ENCODE results near the gene CSTPP1.

Gene CSTPP1

DNA sequence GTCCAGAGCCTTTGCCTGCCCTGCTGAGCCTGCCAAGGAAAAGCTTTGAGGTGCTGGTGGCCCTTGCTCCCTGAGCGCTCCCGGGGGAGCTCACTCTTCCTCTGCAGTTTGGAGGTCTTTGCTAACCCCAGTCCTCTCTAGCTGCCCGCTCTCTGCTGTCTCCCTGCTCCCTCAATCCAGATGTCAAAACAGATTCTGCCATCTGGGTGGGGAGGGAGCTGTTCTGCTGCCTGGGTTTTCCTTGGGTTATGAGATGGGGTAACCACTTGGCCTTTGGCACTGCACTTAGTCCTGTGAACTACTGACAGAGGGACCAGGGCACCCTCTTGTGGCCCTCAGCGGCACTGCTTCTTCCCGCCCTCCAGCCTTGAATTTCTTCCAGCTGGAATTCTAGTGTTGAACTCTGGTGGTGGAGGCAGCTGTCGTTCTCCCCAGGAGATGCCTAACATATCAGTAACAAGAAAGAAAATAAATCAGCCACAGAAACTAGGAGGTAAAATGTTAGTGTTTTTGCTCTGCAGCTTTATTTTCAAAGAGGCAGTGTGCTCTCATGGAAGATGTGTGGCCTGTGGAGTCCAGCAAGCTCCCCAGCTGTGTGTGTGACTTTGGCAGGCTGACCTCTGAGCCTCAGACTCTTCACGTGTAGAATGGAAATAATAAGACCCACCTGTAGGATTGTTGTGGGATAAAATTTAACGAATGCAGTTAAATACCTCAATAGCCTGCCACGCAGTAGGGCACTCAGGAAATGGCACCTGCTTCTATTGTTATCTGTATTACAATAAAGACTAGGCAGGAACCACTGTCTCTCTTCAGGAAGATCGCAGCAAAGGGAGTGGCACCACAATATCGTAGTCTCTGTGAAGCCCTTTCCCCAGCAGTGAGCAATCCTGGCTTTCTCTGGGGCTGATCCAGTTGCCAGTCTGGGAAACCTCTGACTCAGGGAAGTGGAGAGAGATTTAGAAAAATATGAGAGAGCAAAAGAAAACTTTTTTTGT lies 216.7 kb downstream of the CSTPP1 start:
- H3K4me3 ChIP-seq (ENCODE audit: low read depth in 1 of 2, low read length in 2 of 2) = no peak overlapping the region
- H2AFZ ChIP-seq (ENCODE audit: low read depth, low read length) = no peak overlapping the region
- TF ChIP-seq, protein P1, sequence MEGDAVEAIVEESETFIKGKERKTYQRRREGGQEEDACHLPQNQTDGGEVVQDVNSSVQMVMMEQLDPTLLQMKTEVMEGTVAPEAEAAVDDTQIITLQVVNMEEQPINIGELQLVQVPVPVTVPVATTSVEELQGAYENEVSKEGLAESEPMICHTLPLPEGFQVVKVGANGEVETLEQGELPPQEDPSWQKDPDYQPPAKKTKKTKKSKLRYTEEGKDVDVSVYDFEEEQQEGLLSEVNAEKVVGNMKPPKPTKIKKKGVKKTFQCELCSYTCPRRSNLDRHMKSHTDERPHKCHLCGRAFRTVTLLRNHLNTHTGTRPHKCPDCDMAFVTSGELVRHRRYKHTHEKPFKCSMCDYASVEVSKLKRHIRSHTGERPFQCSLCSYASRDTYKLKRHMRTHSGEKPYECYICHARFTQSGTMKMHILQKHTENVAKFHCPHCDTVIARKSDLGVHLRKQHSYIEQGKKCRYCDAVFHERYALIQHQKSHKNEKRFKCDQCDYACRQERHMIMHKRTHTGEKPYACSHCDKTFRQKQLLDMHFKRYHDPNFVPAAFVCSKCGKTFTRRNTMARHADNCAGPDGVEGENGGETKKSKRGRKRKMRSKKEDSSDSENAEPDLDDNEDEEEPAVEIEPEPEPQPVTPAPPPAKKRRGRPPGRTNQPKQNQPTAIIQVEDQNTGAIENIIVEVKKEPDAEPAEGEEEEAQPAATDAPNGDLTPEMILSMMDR (IDR thresholded peaks at IDR 0.05; ENCODE audit: borderline replicate concordance, extremely low read depth, low read length, poor library complexity, severe bottlenecking) = peak; percentile 99
- TF ChIP-seq EZH2 (IDR thresholded peaks at IDR 0.05; ENCODE audit: borderline replicate concordance, low read depth, low read length, severe bottlenecking) = no peak
- peaks cover 21% of the 10 kb centered on the region for H3K36me3 ChIP-seq (ENCODE audit: insufficient read depth, low read length)
- H3K9me3 ChIP-seq (ENCODE audit: insufficient read depth, low read length, severe bottlenecking) = no peaks in the 10 kb centered on the region
- peak; percentile 71 for DNase-seq
- peak; percentile 72 for ATAC-seq (ENCODE audit: insufficient read depth, low read depth)
- no peak overlapping the region for H3K27ac ChIP-seq (ENCODE audit: low read length)
- H4K20me1 ChIP-seq (ENCODE audit: insufficient read depth, low read length) = no peaks in the 10 kb centered on the region
- peaks cover 27% of the 10 kb centered on the region for H3K4me1 ChIP-seq (ENCODE audit: insufficient read depth, low read length)
- H3K27me3 ChIP-seq (ENCODE audit: insufficient read depth, low read length, poor library complexity) = no peaks in the 10 kb centered on the region
- H3K4me2 ChIP-seq (ENCODE audit: insufficient read depth, low read length) = no peak overlapping the region
- H3K79me2 ChIP-seq (ENCODE audit: insufficient read depth, low read length) = no peaks in the 10 kb centered on the region
- no peak overlapping the region for H3K9ac ChIP-seq (ENCODE audit: low read depth, low read length)

DNA sequence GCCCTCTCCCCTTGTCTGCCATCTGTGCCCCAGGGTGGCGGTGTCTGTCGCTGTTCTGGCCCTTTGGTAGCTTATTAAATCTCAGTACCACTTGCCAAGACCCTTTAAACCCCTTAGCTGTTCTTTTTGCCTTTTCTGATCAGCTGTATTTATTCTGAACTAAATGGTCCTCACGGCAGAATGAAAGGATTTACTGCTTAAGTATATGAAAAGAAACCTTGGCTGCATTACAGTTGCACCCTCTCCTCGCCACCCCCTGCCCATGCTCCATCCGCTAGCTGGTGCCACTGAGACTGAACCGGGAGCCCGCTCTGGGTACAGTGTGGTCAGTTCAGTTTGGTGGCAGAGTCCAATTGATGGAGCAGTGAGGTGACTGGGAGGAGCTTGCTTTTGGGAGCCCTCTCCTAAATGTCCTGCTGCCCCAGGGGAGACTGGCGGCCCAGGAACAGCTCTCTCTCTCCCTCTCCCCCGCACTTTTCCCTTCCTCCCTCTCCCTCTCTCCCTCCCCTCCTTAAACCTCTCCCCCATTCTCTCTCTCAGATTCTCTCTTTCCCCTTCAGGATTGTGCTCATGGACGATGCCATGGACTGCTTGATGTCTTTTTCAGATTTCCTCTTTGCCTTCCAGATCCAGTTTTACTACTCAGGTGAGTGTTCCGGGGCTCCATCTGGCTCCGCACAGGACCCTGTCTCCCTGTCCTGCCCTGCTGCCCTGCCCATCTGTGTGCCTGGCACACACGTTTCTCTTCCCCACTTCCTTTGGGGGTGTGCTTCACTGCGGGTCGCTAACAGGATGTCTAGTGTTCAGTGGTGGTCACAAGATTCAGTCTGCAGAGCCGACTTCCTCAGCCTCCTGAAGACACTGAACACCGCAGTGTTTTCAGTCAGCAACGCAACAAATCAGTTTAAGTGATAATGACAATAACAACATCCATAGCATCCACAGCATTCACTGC lies 218.3 kb downstream of the CSTPP1 start:
- no peaks in the 10 kb centered on the region for H3K79me2 ChIP-seq (ENCODE audit: insufficient read depth, low read length)
- peak overlapping the region; percentile 19; the same call in 1 of the 2 replicates for H3K9ac ChIP-seq (ENCODE audit: low read depth, low read length)
- no peaks in the 10 kb centered on the region for H4K20me1 ChIP-seq (ENCODE audit: insufficient read depth, low read length)
- no peak for TF ChIP-seq EZH2 (IDR thresholded peaks at IDR 0.05; ENCODE audit: borderline replicate concordance, low read depth, low read length, severe bottlenecking)
- TF ChIP-seq, protein P1 (IDR thresholded peaks at IDR 0.05; ENCODE audit: borderline replicate concordance, extremely low read depth, low read length, poor library complexity, severe bottlenecking) = no peak
- no peaks in the 10 kb centered on the region for H3K9me3 ChIP-seq (ENCODE audit: insufficient read depth, low read length, severe bottlenecking)
- H3K4me1 ChIP-seq (ENCODE audit: insufficient read depth, low read length) = peaks cover 27% of the 10 kb centered on the region
- DNase-seq (peak; percentile 67), ATAC-seq (ENCODE audit: insufficient read depth, low read depth) (peak; percentile 87)
- H3K4me3 ChIP-seq (ENCODE audit: low read depth in 1 of 2, low read length in 2 of 2) = peak overlapping the region in 1 of 2 experiments; percentile 26; a peak in 2 of 4 replicates
- peak overlapping the region; percentile 54 for H3K4me2 ChIP-seq (ENCODE audit: insufficient read depth, low read length)
- peak overlapping the region; percentile 68 for H3K27ac ChIP-seq (ENCODE audit: low read length)
- peaks cover 24% of the 10 kb centered on the region for H3K36me3 ChIP-seq (ENCODE audit: insufficient read depth, low read length)
- H2AFZ ChIP-seq (ENCODE audit: low read depth, low read length) = peak overlapping the region; percentile 50
- no peaks in the 10 kb centered on the region for H3K27me3 ChIP-seq (ENCODE audit: insufficient read depth, low read length, poor library complexity)

DNA sequence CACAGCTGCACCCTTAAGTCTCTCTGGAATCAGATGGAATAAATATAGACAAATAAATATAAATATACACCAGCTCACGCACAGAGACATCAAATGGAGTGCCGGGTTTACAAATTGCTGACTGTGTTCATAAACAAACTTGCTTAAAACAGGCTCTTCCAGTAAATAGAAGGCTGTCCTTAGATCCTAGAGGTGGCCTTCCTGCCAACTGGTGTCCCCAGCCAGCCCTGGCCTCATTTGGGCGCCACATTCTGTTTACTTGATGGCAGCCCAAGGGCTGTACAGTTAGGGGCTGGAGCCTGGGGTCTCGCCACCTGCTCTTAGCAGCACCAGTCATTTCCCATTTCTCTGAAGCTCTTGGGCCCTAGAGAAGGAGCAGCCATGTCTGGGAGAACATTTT lies 219.3 kb downstream of the CSTPP1 start:
- H3K9ac ChIP-seq (ENCODE audit: low read depth, low read length) = 0 out of 2 replicates have a peak overlapping the region, but pooled peaks have one; percentile 19
- H3K36me3 ChIP-seq (ENCODE audit: insufficient read depth, low read length) = peaks cover 32% of the 10 kb centered on the region
- TF ChIP-seq, protein P1 (IDR thresholded peaks at IDR 0.05; ENCODE audit: borderline replicate concordance, extremely low read depth, low read length, poor library complexity, severe bottlenecking) = no peak
- TF ChIP-seq EZH2 (IDR thresholded peaks at IDR 0.05; ENCODE audit: borderline replicate concordance, low read depth, low read length, severe bottlenecking) = no peak
- H3K79me2 ChIP-seq (ENCODE audit: insufficient read depth, low read length) = no peaks in the 10 kb centered on the region
- ATAC-seq (ENCODE audit: insufficient read depth, low read depth) (no peak), DNase-seq (no peak)
- no peak overlapping the region for H2AFZ ChIP-seq (ENCODE audit: low read depth, low read length)
- peaks cover 5% of the 10 kb centered on the region for H4K20me1 ChIP-seq (ENCODE audit: insufficient read depth, low read length)
- H3K27me3 ChIP-seq (ENCODE audit: insufficient read depth, low read length, poor library complexity) = no peaks in the 10 kb centered on the region
- no peak overlapping the region for H3K4me3 ChIP-seq (ENCODE audit: low read depth in 1 of 2, low read length in 2 of 2)
- no peaks in the 10 kb centered on the region for H3K9me3 ChIP-seq (ENCODE audit: insufficient read depth, low read length, severe bottlenecking)
- peak overlapping the region; percentile 68 for H3K27ac ChIP-seq (ENCODE audit: low read length)
- peak overlapping the region; percentile 54 for H3K4me2 ChIP-seq (ENCODE audit: insufficient read depth, low read length)
- H3K4me1 ChIP-seq (ENCODE audit: insufficient read depth, low read length) = peaks cover 27% of the 10 kb centered on the region

Data from DND-41 (cell line).